DMS53 (cell line): ENCODE results near the gene SLC6A16.
"Not testable (repeated sequence)": the region's sequence is repeated elsewhere in the genome, so short reads cannot be mapped to it uniquely, and the experiment has no call there.

Experiments used
- DNase-seq: peaks from one replicate; lab custom pipeline; 2025; lab: John Stamatoyannopoulos, UW

The SLC6A16 gene

GRCh38 chr19:49344505-49345423 is 19.8 kb upstream of the SLC6A16 start:
- DNase-seq, result no peak

GRCh38 chr19:49343123-49343522 is 18.1 kb upstream of the SLC6A16 start:
- DNase-seq, result no peak

- no peak for DNase-seq
Measured at GRCh38 chr19:49342291-49342721, 17.3 kb upstream of the SLC6A16 start.

GRCh38 chr19:49340865-49341718 is 16.1 kb upstream of the SLC6A16 start:
- no peak for DNase-seq

- peak; percentile 67 for DNase-seq
Measured at GRCh38 chr19:49340069-49340864, 15.3 kb upstream of the SLC6A16 start.

- peak; percentile 87 for DNase-seq
Measured at GRCh38 chr19:49339301-49340068, 14.5 kb upstream of the SLC6A16 start.

- DNase-seq, result peak; percentile 85
Measured at GRCh38 chr19:49338691-49339300, 13.8 kb upstream of the SLC6A16 start.

GRCh38 chr19:49338023-49338677 is 13.2 kb upstream of the SLC6A16 start:
- no peak for DNase-seq

- DNase-seq, result no peak
Measured at GRCh38 chr19:49337267-49338022, 12.5 kb upstream of the SLC6A16 start.

GRCh38 chr19:49336482-49337266 is 11.7 kb upstream of the SLC6A16 start:
- no peak for DNase-seq

- no peak for DNase-seq
Measured at GRCh38 chr19:49335784-49336481, 10.9 kb upstream of the SLC6A16 start.

- DNase-seq, result no peak
Measured at GRCh38 chr19:49335071-49335783, 10.2 kb upstream of the SLC6A16 start, which contains the start of gene CD37. CD37 (plus strand) TSS chr19:49335406; CDS start chr19:49335541, 135 bp downstream.

- no peak for DNase-seq
Measured at GRCh38 chr19:49333811-49334288, 8.9 kb upstream of the SLC6A16 start.

- no peak for DNase-seq
Measured at GRCh38 chr19:49333418-49333805, 8.4 kb upstream of the SLC6A16 start.

GRCh38 chr19:49332691-49333417 is 7.9 kb upstream of the SLC6A16 start:
- not testable (repeated sequence) for DNase-seq

GRCh38 chr19:49331616-49332055 is 6.6 kb upstream of the SLC6A16 start:
- DNase-seq, result peak; percentile 39
